Ovary (tissue), 3 donors: Measurements from ENCODE around the gene GALR2.

Experiments
- POLR2A ChIP-seq: fragments of 450-650 bp; IDR thresholded peaks from one replicate; pipeline ENCODE4 v1.6.1; 2017; ENCODE audit warnings: antibody characterized with exemption, mild to moderate bottlenecking, moderate library complexity
- TF ChIP-seq, protein P1 (sequence below), 3 donors: fragments of 450-650 bp in 2 of 3; fragments of 200-600 bp in 1 of 3; IDR thresholded peaks; one replicate each; pipeline versions ENCODE4 v1.5.1 to v1.8.0; 2016 to 2022; ENCODE audit warnings: antibody characterized with exemption in 3 of 3, mild to moderate bottlenecking in 1 of 3
- donor health status: DM: no; HTN: no; CAD: no.

DNA sequence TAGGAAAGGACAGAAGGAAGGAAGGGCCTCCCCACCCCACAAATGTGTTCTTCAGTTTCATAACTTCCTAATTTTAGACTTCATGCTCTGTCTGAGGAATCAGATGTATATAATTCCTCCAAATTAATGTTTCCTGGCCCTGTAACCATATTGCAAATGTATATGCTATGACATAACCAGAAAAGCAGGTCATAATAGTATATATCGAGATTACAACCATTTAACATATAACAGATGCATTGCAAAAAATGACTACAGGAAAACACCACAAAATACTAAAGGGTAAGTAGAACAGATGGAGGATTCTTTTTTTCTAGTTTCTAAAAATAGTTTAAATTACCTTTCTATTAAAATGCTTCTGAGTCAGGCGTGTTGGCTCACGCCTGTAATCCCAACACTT, 32.1 kb downstream of the GALR2 start:
- TF ChIP-seq, protein P1, sequence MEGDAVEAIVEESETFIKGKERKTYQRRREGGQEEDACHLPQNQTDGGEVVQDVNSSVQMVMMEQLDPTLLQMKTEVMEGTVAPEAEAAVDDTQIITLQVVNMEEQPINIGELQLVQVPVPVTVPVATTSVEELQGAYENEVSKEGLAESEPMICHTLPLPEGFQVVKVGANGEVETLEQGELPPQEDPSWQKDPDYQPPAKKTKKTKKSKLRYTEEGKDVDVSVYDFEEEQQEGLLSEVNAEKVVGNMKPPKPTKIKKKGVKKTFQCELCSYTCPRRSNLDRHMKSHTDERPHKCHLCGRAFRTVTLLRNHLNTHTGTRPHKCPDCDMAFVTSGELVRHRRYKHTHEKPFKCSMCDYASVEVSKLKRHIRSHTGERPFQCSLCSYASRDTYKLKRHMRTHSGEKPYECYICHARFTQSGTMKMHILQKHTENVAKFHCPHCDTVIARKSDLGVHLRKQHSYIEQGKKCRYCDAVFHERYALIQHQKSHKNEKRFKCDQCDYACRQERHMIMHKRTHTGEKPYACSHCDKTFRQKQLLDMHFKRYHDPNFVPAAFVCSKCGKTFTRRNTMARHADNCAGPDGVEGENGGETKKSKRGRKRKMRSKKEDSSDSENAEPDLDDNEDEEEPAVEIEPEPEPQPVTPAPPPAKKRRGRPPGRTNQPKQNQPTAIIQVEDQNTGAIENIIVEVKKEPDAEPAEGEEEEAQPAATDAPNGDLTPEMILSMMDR (IDR thresholded peaks at IDR 0.05) = no peak
- no peak for TF ChIP-seq POLR2A
